LNCaP clone FGC (cell line): ENCODE measurements around the gene ERC1.

Source experiments
- DNase-seq: peaks from one replicate; pipeline ENCODE4 v3.0.0-alpha.2; 2011; ENCODE audit warnings: low read depth
- H3K4me3 ChIP-seq: 2 replicates; pipeline ENCODE4 v1.5.1; 2011; ENCODE audit warnings: mild to moderate bottlenecking, low read depth, low read length, control low read depth
- TF ChIP-seq, protein P1 (sequence below): IDR thresholded peaks from 2 replicates; pipeline ENCODE4 v1.5.1; 2012; ENCODE audit warnings: mild to moderate bottlenecking; ENCODE audit not compliant: control insufficient read depth, insufficient read depth; ENCODE audit errors: extremely low read depth

Gene ERC1

DNA sequence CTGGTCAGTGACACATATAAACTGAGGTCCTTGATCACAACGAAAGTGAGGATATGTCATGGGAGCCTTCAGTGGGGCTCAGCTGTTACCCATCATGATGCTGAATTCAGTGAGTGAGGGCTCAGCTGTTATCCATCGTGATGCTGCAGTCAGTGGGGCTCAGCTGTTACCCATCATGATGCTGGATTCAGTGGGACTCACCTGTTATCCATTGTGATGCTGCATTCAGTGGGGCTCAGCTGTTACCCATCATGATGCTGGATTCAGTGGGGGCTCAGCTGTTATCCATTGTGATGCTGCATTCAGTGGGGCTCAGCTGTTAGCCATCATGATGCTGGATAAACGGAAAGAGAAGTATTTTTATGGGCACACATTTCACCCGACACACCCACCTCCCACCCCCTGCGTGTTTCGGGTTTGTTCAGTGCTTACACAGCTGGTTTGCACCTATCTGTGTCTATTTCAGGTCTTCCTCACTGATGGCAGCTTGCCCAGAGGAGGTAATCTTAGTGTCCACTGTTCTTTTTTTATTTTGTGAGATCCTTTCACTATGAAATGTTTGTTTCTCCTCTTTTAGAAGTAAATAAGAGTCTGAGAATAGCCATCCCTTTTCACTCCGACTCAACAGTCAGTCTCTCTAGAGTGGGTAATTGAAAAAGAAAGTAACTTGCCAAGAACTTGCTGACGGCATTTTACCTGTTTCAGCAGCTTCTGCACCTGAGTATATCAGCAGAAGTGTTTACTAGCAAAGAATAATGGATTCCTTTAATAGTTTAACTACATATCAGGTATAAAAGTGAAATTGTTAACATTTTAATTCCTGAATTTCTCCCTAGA is 183.0 kb downstream of the ERC1 start:
- TF ChIP-seq, protein P1, sequence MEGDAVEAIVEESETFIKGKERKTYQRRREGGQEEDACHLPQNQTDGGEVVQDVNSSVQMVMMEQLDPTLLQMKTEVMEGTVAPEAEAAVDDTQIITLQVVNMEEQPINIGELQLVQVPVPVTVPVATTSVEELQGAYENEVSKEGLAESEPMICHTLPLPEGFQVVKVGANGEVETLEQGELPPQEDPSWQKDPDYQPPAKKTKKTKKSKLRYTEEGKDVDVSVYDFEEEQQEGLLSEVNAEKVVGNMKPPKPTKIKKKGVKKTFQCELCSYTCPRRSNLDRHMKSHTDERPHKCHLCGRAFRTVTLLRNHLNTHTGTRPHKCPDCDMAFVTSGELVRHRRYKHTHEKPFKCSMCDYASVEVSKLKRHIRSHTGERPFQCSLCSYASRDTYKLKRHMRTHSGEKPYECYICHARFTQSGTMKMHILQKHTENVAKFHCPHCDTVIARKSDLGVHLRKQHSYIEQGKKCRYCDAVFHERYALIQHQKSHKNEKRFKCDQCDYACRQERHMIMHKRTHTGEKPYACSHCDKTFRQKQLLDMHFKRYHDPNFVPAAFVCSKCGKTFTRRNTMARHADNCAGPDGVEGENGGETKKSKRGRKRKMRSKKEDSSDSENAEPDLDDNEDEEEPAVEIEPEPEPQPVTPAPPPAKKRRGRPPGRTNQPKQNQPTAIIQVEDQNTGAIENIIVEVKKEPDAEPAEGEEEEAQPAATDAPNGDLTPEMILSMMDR: no peak
- DNase-seq: no peak
- H3K4me3 ChIP-seq: no peak overlapping the region

DNA sequence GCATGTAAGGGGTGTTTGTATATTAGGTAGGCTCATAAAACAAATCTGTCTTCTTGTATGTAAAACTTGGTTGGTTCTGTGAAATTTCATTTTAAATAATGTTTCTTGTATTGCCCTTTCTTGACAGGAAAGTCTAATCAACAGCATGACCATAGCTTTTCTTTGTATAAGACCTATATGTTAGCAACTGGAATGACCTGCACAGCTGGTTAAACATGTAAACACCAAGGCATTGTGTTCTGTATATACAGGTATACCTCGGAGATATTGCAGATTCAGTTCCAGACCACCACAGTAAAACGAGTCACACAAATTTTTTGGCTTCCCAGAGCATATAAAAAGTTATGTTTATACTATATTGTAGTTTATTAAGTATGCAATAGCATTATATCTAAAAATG is 183.6 kb downstream of the ERC1 start:
- no peak for DNase-seq
- TF ChIP-seq, protein P1: no peak
- H3K4me3 ChIP-seq: no peak overlapping the region

DNA sequence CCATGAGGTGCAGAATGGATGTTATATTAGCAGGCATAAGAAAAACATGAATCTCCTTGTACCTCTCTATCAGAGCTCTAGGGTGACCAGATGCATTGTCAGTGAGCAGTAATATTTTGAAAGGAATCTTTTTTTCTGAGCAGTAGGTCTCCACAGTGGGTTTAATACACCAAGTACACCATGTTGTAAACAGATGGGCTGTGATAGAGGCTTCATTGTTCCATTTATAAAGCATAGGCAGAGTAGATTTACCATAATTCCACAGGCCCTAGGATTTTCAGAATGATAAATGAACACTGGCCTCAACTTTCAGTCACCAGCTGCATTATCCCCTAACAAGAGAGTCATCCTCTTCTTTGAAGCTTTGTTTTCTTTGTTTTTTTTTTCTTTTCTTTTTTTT is 185.2 kb downstream of the ERC1 start:
- H3K4me3 ChIP-seq: no peak overlapping the region
- DNase-seq: no peak
- TF ChIP-seq, protein P1: no peak

DNA sequence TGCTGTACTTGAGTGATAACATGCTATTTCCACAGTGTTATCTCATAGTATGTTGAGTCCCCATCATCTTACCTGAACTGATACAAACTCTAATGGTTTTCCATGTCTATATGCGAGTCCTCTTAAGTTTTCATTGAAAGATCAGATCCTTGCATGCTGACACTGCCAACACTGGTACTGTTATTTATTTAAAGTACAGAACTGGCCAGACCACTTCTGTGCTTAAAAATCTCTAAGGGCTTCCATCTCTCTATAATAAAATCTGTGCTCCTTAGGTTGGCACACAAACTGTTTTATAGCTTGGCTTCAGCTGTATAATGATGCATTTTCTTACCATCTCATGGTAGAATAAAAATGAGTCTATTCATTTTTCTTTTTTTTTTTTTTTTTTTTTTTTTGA is 188.1 kb downstream of the ERC1 start:
- TF ChIP-seq, protein P1: no peak
- DNase-seq: peak; percentile 50
- no peak overlapping the region for H3K4me3 ChIP-seq

DNA sequence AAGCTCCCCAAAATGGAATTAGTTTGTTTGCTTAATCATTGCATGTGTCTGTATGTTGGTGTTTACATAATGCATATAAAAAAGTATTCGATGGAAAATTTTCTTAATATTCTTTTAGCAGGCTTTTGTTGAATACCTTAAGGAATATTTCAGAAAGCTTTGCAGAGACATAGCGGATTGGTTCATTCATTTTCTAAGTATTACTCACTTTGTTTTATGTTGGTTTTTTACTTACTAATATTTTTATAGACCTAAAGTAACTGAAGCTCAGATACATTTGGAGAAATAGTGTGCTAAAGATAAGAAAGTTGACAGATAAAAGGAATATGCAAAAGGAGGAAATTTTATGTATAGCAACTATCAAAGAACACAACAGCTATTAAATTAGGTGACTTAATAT is 191.0 kb downstream of the ERC1 start:
- no peak for DNase-seq
- H3K4me3 ChIP-seq: no peak overlapping the region
- TF ChIP-seq, protein P1: no peak

DNA sequence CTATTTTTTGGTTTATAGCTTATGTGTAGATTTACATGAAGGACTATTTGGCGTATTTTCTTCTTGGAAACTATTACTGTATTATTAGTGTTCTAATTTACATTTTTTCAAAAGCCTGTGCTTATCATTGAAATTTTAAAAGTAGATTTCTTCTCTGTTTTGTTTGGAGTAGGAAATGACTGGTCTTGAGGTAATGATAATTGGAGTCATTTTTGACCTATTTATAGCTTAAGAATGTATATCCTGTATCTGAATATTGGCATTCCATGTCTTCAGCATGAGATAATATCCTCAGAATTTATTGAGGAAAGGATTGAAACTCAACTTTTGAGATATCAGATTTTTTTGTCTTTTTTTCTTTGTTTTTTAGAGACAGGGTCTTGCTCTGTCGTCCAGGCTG is 193.4 kb downstream of the ERC1 start:
- TF ChIP-seq, protein P1: no peak
- DNase-seq: no peak

More for the DNA sequence above, 193.4 kb downstream of the ERC1 start:
- H3K4me3 ChIP-seq: no peak overlapping the region
